GM19463 (cell line): ENCODE results near the gene GCLC.

Experiments
- ATAC-seq: cut with Tn5 transposase; IDR thresholded peaks from one replicate; pipeline ENCODE4 v1.9.1; 2021; ENCODE audit warnings: mild to moderate bottlenecking, moderate library complexity; ENCODE audit not compliant: unreplicated experiment

The GCLC gene

DNA sequence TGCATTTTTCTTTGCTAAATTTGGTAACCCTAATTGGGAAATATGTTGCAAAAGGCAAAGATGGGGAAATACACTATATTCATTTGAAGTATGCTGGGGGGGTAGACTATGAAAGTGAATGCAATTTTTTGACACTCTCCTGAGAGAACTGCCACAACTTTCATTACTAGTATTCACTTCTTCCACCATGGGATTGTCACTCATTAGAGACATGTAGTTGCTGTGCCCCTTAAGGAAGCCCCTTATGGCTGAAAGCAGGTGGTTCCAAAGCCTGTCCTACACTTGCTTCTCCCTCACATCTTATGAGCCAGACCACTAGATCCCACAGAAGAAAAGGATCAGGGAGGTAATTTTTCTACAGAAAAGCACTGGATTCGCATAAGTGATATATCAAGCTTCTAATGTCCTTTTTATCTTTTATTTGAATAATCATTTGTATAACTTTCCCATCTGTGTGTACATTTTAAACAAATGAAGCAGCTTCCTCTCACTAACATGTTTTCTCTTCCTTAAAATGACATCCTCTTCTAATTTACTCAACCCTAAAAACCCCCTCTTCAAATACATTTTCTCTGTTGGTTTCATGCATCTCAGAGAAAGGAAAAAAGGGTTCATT is 83.8 kb downstream of the GCLC start:
- peak; percentile 68 for ATAC-seq

DNA sequence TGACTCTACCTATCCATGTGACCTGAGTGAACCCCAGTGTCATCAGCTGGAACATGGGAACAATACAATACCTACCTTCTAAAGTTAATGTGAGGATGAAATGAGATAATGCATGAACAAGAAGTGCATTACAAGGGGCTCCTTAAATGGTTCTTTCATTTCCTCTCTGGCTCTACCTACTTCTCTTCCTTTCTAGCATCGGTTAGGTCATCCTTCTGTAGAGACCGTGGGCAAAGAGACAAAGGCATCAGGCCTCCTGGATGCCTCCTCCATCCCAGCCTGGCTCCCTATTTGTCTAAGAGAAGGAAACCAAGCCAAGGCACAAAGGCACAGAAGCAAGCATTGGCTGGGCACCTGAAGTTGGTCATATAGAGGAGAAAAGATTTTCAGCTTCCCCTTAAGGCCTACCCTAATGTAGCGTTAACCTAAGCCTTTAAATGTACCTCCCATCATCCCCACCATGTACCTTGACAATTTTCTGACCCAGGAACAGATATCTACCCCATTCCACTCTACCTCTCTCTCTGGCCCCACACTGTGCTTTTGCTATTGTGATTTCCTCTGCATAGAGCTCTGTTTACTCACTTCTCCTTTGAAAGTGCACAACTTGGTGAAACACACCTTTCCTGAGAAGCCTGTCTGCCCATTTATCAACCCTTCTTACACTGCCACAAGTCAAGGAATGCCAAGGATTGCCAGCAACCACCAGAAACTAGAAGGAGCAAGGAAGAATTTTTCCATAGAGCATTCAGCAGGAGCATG is 86.6 kb downstream of the GCLC start:
- ATAC-seq, result no peak

DNA sequence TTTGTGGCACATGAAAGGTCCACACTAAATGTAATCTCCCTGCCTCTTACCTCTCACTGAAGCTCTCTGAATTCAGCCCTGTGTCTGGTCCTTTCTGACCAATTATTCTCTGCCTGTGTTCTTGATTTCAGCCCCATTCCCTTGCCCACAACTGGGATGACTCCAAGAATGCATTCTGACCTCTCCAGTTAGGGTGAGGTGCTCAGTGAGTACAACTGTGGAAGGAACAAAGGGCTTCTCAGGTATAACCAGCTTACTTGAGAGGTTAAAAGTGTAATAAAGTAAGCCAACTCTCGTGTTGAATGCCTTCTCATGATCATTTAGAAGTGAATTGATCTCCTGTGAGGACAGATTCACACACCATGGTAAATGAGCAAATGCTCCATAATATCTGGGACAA is 88.1 kb downstream of the GCLC start:
- ATAC-seq, result no peak

DNA sequence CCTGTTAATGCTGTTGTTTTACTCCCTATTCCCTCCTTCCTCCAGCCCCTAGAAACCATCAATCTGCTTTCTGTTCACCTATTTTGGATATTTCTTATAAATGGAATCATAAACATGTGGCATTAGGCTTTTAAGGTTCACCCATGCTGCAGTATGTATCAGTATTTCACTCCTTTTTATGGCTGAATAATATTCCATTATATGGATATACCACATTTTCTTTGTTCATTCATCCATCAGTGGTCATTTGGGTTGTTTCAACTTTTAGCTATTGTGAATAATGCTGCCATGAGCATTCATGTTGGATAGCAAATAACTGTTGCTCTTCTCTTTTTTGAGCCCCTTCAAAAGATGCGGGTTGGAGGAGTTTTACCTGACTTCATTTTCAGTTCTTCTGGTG is 89.2 kb downstream of the GCLC start:
- ATAC-seq, result no peak

DNA sequence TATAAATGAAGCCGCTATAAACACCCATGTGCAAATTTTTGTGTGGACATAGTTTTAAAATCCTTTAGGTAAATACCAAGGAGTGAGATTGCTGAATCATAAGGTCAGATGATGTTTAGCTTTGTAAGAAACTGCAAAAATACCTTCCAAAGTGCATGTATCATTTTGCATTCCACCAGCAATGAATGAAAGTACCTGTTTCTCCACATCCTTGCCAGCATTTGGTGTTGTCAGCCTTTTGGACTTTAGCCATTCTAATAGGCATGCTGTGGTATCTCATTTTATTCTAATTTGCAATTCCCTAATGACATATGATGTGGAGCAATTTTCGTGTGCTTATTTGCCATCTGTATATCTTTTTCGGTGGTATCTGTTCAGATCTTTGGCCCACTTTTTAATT is 93.7 kb downstream of the GCLC start:
- no peak for ATAC-seq

DNA sequence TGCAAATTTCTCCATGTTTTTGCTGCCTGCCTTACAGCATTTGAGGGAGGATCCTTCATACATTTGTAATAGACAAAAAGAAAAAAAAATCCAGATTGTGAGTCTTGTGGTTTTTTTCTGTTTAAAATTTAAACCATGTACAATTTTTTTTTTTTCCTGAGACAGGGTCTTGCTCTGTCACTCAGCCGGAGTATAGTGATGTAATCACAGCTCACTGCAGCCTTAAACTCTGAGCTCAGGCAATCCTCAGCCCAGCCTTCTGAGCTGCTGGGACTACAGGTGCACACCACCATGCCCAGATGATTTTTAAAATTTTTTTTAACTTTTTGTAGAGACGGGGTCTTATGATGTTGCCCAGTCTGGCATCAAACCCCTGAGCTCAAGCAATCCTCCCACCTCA is 97.0 kb downstream of the GCLC start:
- no peak for ATAC-seq
